Measurements from ENCODE around the gene NPAS4.

DNA sequence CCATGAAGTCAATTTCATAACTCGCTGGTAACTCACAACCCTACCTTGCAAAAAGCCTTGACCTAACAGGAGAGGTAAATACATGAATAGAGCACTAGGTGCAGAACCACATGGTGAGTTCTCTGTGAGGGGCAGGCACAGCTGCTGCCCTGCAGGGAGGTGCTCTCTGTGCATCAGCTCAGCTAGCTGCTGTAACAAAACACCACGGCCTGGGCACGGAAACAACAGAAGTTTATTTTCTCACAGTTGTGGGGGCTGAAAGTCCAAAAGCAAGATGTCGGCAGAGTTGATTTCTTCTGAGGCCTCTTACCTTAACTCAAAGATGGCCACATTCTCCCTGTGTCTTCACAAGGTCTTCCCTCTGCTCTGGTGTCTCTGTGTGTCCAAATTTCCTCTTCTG, 30.8 kb downstream of the NPAS4 start:
- TF ChIP-seq, protein P1, sequence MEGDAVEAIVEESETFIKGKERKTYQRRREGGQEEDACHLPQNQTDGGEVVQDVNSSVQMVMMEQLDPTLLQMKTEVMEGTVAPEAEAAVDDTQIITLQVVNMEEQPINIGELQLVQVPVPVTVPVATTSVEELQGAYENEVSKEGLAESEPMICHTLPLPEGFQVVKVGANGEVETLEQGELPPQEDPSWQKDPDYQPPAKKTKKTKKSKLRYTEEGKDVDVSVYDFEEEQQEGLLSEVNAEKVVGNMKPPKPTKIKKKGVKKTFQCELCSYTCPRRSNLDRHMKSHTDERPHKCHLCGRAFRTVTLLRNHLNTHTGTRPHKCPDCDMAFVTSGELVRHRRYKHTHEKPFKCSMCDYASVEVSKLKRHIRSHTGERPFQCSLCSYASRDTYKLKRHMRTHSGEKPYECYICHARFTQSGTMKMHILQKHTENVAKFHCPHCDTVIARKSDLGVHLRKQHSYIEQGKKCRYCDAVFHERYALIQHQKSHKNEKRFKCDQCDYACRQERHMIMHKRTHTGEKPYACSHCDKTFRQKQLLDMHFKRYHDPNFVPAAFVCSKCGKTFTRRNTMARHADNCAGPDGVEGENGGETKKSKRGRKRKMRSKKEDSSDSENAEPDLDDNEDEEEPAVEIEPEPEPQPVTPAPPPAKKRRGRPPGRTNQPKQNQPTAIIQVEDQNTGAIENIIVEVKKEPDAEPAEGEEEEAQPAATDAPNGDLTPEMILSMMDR (IDR thresholded peaks at IDR 0.05): no peak
- TF ChIP-seq POLR2AphosphoS5 (IDR thresholded peaks at IDR 0.05): no peak
